Osteoblast (primary cell): ENCODE measurements around the gene GRIK4. TPM values are rescaled to one million over a fixed set of nuclear protein-coding genes. Genes with fewer than 3 reads are reported as not detected.

Experiments
- DNase-seq: peaks from one replicate; pipeline ENCODE4 v3.0.0; 2011; ENCODE audit warnings: low spot score, mixed read lengths; ENCODE audit not compliant: insufficient read length; ENCODE audit errors: missing footprints
- H2AFZ ChIP-seq: 2 replicates; pipeline ENCODE4 v1.6.0; 2011; ENCODE audit warnings: mild to moderate bottlenecking, low read length
- H3K27ac ChIP-seq: 2 replicates; pipeline ENCODE4 v1.5.1; 2011; ENCODE audit warnings: mild to moderate bottlenecking, low read depth, low read length, moderate library complexity
- H3K27me3 ChIP-seq: 2 replicates; pipeline ENCODE4 v1.6.0; 2012; ENCODE audit warnings: mild to moderate bottlenecking, control low read depth, inconsistent platforms, low read length, moderate library complexity; ENCODE audit not compliant: insufficient read depth
- H3K36me3 ChIP-seq: 2 replicates; pipeline ENCODE4 v1.5.1; 2011; ENCODE audit warnings: mild to moderate bottlenecking, low read length, control low read depth, moderate library complexity; ENCODE audit not compliant: insufficient read depth
- H3K4me1 ChIP-seq: 2 replicates; pipeline ENCODE4 v1.5.1; 2011; ENCODE audit warnings: mild to moderate bottlenecking, low read length, control low read depth, moderate library complexity; ENCODE audit not compliant: insufficient read depth
- H3K4me2 ChIP-seq: 2 replicates; pipeline ENCODE4 v1.6.0; 2011; ENCODE audit warnings: mild to moderate bottlenecking, low read length; ENCODE audit not compliant: insufficient read depth
- H3K4me3 ChIP-seq: fragments of 200-600 bp; sonication (generic); 3 replicates; pipeline ENCODE4 v1.5.1; 2012; ENCODE audit warnings: mild to moderate bottlenecking, low read length, inconsistent platforms; ENCODE audit not compliant: insufficient read depth
- H3K79me2 ChIP-seq: 2 replicates; pipeline ENCODE4 v1.6.0; 2012; ENCODE audit warnings: mild to moderate bottlenecking, low read length, control low read depth, inconsistent platforms; ENCODE audit not compliant: insufficient read depth
- H3K9me3 ChIP-seq: 2 replicates; pipeline ENCODE4 v1.5.1; 2011; ENCODE audit warnings: low read depth, low read length, control low read depth
- H4K20me1 ChIP-seq: 2 replicates; pipeline ENCODE4 v1.6.0; 2012; ENCODE audit warnings: mild to moderate bottlenecking, low read length, control low read depth; ENCODE audit not compliant: insufficient read depth
- total RNA-seq: library from RNA; depleted of rRNA; stranded (reverse); fragments of >200 nt; gene quantifications from 2 replicates; pipeline ENCODE4 v1.2.3, GENCODE V29; 2012
- TF ChIP-seq, protein P1 (sequence below): IDR thresholded peaks from 2 replicates; pipeline ENCODE4 v1.5.1; 2011; ENCODE audit warnings: mild to moderate bottlenecking, low read depth, low read length, moderate library complexity; ENCODE audit errors: extremely low read depth

GRIK4 gene
- total RNA-seq, 1 donor, result under 0.01 TPM

DNA sequence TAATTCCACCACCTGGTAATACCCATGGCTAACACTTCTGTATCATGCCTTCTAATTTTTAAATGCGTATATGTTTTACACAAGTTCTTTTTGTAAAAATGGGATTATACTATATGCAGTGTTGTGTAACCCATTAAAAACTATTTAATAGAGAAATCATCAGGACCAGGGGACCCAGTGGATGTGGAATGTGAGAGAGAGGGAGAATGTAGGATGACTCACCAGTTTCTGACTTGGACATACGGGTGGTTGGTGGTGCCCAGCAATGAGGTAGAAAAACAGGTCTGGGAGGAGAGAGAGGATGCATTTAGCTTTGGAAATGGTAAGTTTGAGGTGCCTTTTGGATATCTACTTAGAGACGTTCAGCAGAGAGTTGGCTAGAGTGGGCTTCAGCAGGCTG lies 400.4 kb downstream of the GRIK4 start:
- H3K79me2 ChIP-seq, result no peaks in the 10 kb centered on the region
- H3K36me3 ChIP-seq, result no peaks in the 10 kb centered on the region
- no peak overlapping the region for H3K27ac ChIP-seq
- no peaks in the 10 kb centered on the region for H3K27me3 ChIP-seq
- TF ChIP-seq, protein P1, sequence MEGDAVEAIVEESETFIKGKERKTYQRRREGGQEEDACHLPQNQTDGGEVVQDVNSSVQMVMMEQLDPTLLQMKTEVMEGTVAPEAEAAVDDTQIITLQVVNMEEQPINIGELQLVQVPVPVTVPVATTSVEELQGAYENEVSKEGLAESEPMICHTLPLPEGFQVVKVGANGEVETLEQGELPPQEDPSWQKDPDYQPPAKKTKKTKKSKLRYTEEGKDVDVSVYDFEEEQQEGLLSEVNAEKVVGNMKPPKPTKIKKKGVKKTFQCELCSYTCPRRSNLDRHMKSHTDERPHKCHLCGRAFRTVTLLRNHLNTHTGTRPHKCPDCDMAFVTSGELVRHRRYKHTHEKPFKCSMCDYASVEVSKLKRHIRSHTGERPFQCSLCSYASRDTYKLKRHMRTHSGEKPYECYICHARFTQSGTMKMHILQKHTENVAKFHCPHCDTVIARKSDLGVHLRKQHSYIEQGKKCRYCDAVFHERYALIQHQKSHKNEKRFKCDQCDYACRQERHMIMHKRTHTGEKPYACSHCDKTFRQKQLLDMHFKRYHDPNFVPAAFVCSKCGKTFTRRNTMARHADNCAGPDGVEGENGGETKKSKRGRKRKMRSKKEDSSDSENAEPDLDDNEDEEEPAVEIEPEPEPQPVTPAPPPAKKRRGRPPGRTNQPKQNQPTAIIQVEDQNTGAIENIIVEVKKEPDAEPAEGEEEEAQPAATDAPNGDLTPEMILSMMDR, result no peak
- H3K4me1 ChIP-seq, result no peaks in the 10 kb centered on the region
- no peaks in the 10 kb centered on the region for H3K9me3 ChIP-seq
- H3K4me2 ChIP-seq, result no peak overlapping the region
- H2AFZ ChIP-seq, result no peak overlapping the region
- no peak overlapping the region for H3K4me3 ChIP-seq
- no peaks in the 10 kb centered on the region for H4K20me1 ChIP-seq
- no peak for DNase-seq

DNA sequence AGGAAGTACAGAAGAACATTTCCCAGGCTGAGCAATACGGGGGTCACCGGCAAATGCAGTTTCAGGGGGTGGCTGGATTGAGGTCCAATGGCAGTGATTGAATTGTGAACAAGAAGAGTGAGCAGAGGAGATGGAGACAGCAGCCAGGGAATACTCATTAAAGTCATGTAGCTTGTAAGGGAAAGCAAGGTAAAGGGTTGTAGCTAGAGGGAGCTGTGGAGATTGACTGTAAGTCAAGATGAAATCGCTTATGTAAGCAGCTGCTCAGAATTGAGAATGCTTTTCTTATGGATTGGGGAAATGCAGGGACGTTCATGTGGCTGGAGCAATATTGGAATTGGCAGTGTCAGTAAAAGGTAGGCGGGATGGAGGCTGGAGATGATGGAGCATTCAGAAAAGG lies 401.0 kb downstream of the GRIK4 start:
- no peaks in the 10 kb centered on the region for H3K36me3 ChIP-seq
- H3K4me2 ChIP-seq, result no peak overlapping the region
- H3K4me3 ChIP-seq, result no peak overlapping the region
- H3K27me3 ChIP-seq, result no peaks in the 10 kb centered on the region
- no peaks in the 10 kb centered on the region for H3K79me2 ChIP-seq
- no peak overlapping the region for H3K27ac ChIP-seq
- no peaks in the 10 kb centered on the region for H3K4me1 ChIP-seq
- H4K20me1 ChIP-seq, result no peaks in the 10 kb centered on the region
- no peak overlapping the region for H2AFZ ChIP-seq
- no peaks in the 10 kb centered on the region for H3K9me3 ChIP-seq
- TF ChIP-seq, protein P1, result peak; percentile 47
- peak; percentile 86 for DNase-seq

DNA sequence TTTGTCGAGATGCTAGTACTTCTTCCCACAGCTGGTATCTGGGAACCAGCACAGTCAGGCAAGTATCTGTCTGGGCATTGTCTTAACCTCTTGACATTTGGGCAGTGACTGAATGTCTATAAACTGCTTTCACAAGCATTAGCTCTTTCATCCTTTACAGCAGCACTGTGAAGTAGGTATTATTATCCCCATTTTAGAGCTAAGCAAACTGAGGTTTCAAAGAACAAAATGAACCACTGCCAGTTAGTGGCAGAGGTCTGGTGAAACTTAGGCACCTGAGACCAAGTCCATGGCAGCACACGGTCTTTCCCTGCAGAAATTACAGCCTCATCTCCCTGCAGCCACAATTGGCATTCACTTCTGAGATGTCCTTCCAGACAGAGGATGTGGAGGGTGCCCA lies 401.4 kb downstream of the GRIK4 start:
- H3K4me1 ChIP-seq, result no peaks in the 10 kb centered on the region
- TF ChIP-seq, protein P1, result no peak
- H4K20me1 ChIP-seq, result no peaks in the 10 kb centered on the region
- no peak overlapping the region for H3K4me2 ChIP-seq
- no peaks in the 10 kb centered on the region for H3K27me3 ChIP-seq
- H3K36me3 ChIP-seq, result no peaks in the 10 kb centered on the region
- H3K9me3 ChIP-seq, result no peaks in the 10 kb centered on the region
- no peak overlapping the region for H3K4me3 ChIP-seq
- DNase-seq, result no peak
- no peaks in the 10 kb centered on the region for H3K79me2 ChIP-seq
- H2AFZ ChIP-seq, result no peak overlapping the region
- H3K27ac ChIP-seq, result no peak overlapping the region

DNA sequence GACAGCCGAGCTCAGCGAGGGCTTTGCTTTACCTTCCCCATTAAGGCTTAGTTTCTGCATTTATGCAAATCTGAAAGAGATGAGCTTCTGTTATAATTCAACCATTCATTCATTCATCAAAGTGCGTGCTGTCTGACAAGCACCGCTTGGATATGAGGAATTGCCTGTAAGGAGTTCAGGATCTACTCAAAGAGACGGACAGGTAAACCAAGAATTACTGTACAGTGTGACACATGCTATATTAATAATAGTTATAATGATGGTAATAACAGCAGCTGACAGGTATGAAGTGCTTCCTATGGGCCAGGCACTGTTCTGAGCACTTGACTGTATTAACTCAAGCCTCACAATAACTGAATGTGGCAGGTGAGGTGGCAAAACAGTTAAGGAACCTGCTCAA lies 402.5 kb downstream of the GRIK4 start:
- H3K9me3 ChIP-seq, result no peaks in the 10 kb centered on the region
- no peaks in the 10 kb centered on the region for H3K4me1 ChIP-seq
- H3K4me2 ChIP-seq, result no peak overlapping the region
- H3K27ac ChIP-seq, result no peak overlapping the region
- no peak overlapping the region for H3K4me3 ChIP-seq
- no peaks in the 10 kb centered on the region for H3K36me3 ChIP-seq
- TF ChIP-seq, protein P1, result no peak
- H3K27me3 ChIP-seq, result peaks cover 2% of the 10 kb centered on the region
- H4K20me1 ChIP-seq, result no peaks in the 10 kb centered on the region
- no peaks in the 10 kb centered on the region for H3K79me2 ChIP-seq
- H2AFZ ChIP-seq, result no peak overlapping the region
- no peak for DNase-seq
